GM12878 (cell line): ENCODE results near the gene PTPRM. TPM values are rescaled to one million over a fixed set of nuclear protein-coding genes. Genes with fewer than 3 reads are reported as not detected.

Experiments used
- ATAC-seq: fragments of 200-7000 bp; cut with Tn5 transposase; 3 replicates; pipeline ENCODE4 v1.9.1; 2020; ENCODE audit warnings: mild to moderate bottlenecking, moderate library complexity
- BruUV-seq: library from RNA; stranded (reverse); fragments of 400-500 nt; replicated peaks from 2 replicates; lab custom pipeline; 2021; lab: Mats Ljungman, UMichigan
- CTCF ChIA-PET: fragments of 300-600 bp; sonication (Branson Sonifier 250); formaldehyde crosslinking; extraction: SDS; loops from one replicate; lab custom pipeline; 2021; ENCODE audit warnings: inconsistent platforms; lab: Yijun Ruan, JAX
- POLR2A ChIA-PET: fragments of 350-600 bp; formaldehyde crosslinking; extraction: SDS; loops from one replicate; lab custom pipeline; 2021; ENCODE audit warnings: inconsistent platforms; lab: Charles Lee
- RAD21 ChIA-PET: fragments of 300-600 bp; sonication (Branson Sonifier 250); formaldehyde crosslinking; loops from one replicate; lab custom pipeline; 2023; ENCODE audit warnings: antibody characterized with exemption; ENCODE audit not compliant: unreplicated experiment; lab: Charles Lee
- SMC1A ChIA-PET: fragments of 300-600 bp; sonication (Branson Sonifier 250); formaldehyde crosslinking; loops from one replicate; lab custom pipeline; 2023; ENCODE audit not compliant: unreplicated experiment, uncharacterized antibody; lab: Charles Lee
- DNase-seq: peaks from one replicate; pipeline ENCODE4 v3.0.0-alpha.2; 2011; ENCODE audit warnings: low read depth, low spot score
- FAIRE-seq: peaks from 3 replicates; lab custom pipeline; 2011; peaks lifted over from hg19 to GRCh38; lab: Jason Lieb, UNC
- H2AFZ ChIP-seq: 2 replicates; pipeline ENCODE4 v1.6.0; 2011; ENCODE audit warnings: low read depth, low read length, control low read depth; ENCODE audit not compliant: control insufficient read depth
- H3K27ac ChIP-seq: 2 replicates; pipeline ENCODE4 v1.5.1; 2011; ENCODE audit warnings: control low read depth; ENCODE audit not compliant: control insufficient read depth, insufficient read depth
- H3K27me3 ChIP-seq, 2 experiments: replicated peaks in 1 of 2; 2 replicates each; pipeline versions ENCODE4 v1.6.0 to v1.6.1; 2011; ENCODE audit warnings: low read length in 1 of 2; ENCODE audit not compliant: control insufficient read depth in 2 of 2, insufficient read depth in 2 of 2
- H3K36me3 ChIP-seq, 2 experiments: 2 replicates each; pipeline ENCODE4 v1.5.1; 2011; ENCODE audit warnings: low read length in 1 of 2; ENCODE audit not compliant: control insufficient read depth in 2 of 2, insufficient read depth in 2 of 2
- H3K4me1 ChIP-seq: 2 replicates; pipeline ENCODE4 v1.6.1; 2011; ENCODE audit warnings: mild to moderate bottlenecking, low read length, moderate library complexity, mixed read lengths; ENCODE audit not compliant: control insufficient read depth, insufficient read depth
- H3K4me2 ChIP-seq: 2 replicates; pipeline ENCODE4 v1.6.0; 2011; ENCODE audit warnings: control low read depth; ENCODE audit not compliant: control insufficient read depth, insufficient read depth
- H3K4me3 ChIP-seq: fragments of 200-600 bp; sonication (generic); 2 replicates; pipeline ENCODE4 v1.5.1; 2016
- H3K79me2 ChIP-seq: 2 replicates; pipeline ENCODE4 v1.6.0; 2011; ENCODE audit warnings: low read length; ENCODE audit not compliant: control insufficient read depth, insufficient read depth
- H3K9ac ChIP-seq: 2 replicates; pipeline ENCODE4 v1.8.0; 2011; ENCODE audit warnings: low read length, control low read depth, mixed read lengths; ENCODE audit not compliant: control insufficient read depth, insufficient read depth
- H3K9me3 ChIP-seq: replicated peaks from 3 replicates; pipeline ENCODE4 v1.5.1; 2011; ENCODE audit warnings: mild to moderate bottlenecking, low read length; ENCODE audit not compliant: control insufficient read depth, insufficient read depth
- H4K20me1 ChIP-seq: 2 replicates; pipeline ENCODE4 v1.6.0; 2011; ENCODE audit not compliant: control insufficient read depth, insufficient read depth
- CHD2 ChIP-seq: IDR thresholded peaks from 2 replicates; pipeline ENCODE4 v1.6.1; 2011; ENCODE audit warnings: low read depth, low read length, improper control_type of control experiment, borderline replicate concordance
- DPF2 ChIP-seq: fragments of 450-650 bp; IDR thresholded peaks from 2 replicates; pipeline ENCODE4 v1.6.1; 2017; ENCODE audit warnings: mild to moderate bottlenecking
- HDAC6 ChIP-seq: fragments of 200-600 bp; sonication (generic); IDR thresholded peaks from one replicate; pipeline ENCODE4 v1.8.0; 2017; ENCODE audit warnings: antibody characterized with exemption; ENCODE audit not compliant: unreplicated experiment
- IRF4 ChIP-seq: IDR thresholded peaks from 2 replicates; pipeline ENCODE4 v1.6.1; 2011; ENCODE audit warnings: low read depth, low read length
- MEF2B ChIP-seq: fragments of 450-650 bp; IDR thresholded peaks from 2 replicates; pipeline ENCODE4 v1.6.1; 2018; ENCODE audit warnings: mild to moderate bottlenecking, moderate library complexity; ENCODE audit not compliant: partially characterized antibody, poor library complexity, severe bottlenecking
- MTA2 ChIP-seq: fragments of 450-650 bp; IDR thresholded peaks from 2 replicates; pipeline ENCODE4 v1.6.1; 2016; ENCODE audit warnings: low read depth, mild to moderate bottlenecking, moderate library complexity
- NR2C1 ChIP-seq: fragments of 450-650 bp; IDR thresholded peaks from 2 replicates; pipeline ENCODE4 v1.6.1; 2017; ENCODE audit warnings: antibody characterized with exemption, mild to moderate bottlenecking, moderate library complexity
- NR2C2 ChIP-seq: IDR thresholded peaks from 2 replicates; pipeline ENCODE4 v1.6.1; 2011; ENCODE audit warnings: borderline replicate concordance, low read depth; ENCODE audit not compliant: control insufficient read depth, insufficient read length
- RAD21 ChIP-seq: IDR thresholded peaks from 2 replicates; pipeline ENCODE4 v1.6.1; 2011; ENCODE audit warnings: mild to moderate bottlenecking, low read depth, low read length, moderate library complexity; ENCODE audit not compliant: insufficient read depth
- SIX5 ChIP-seq: IDR thresholded peaks from 2 replicates; pipeline ENCODE4 v1.6.1; 2011; ENCODE audit warnings: mild to moderate bottlenecking, low read depth, low read length, moderate library complexity; ENCODE audit not compliant: severe bottlenecking
- SMARCA5 ChIP-seq: fragments of 450-650 bp; IDR thresholded peaks from 2 replicates; pipeline ENCODE4 v1.6.1; 2017; ENCODE audit warnings: mild to moderate bottlenecking
- STAT1 ChIP-seq: fragments of 450-650 bp; conservative IDR thresholded peaks from 2 replicates; pipeline ENCODE4 v1.6.1; 2014; ENCODE audit warnings: antibody characterized with exemption, mild to moderate bottlenecking
- STAT3 ChIP-seq: IDR thresholded peaks from 2 replicates; pipeline ENCODE4 v1.6.1; 2011; ENCODE audit warnings: low read depth, low read length, improper control_type of control experiment
- TCF12 ChIP-seq: IDR thresholded peaks from 2 replicates; pipeline ENCODE4 v1.6.1; 2011; ENCODE audit warnings: low read depth, mild to moderate bottlenecking, low read length
- WGBS: methylation state at CpG from one replicate; pipeline ENCODE4 v1.1.6; 2016; ENCODE audit warnings: low lambda C conversion rate; ENCODE audit not compliant: insufficient replicate concordance, insufficient coverage; ENCODE audit errors: missing lambda C conversion rate; 5-methylcytosine and 5-hydroxymethylcytosine counted together
- in situ Hi-C: fragments of 300-500 bp; cut with MboI; formaldehyde crosslinking; loops from 9 replicates; pipeline ENCODE4 v1.14.3; 2018; ENCODE audit warnings: mixed read lengths
- intact Hi-C: fragments of 100-400 bp; cut with micrococcal nuclease; formaldehyde crosslinking; loops from one replicate; pipeline ENCODE4 v1.14.2; 2022; ENCODE audit not compliant: unreplicated experiment
- polyA plus RNA-seq, 11 experiments: library from polyadenylated mRNA; depleted of rRNA in 4 of 11; unstranded in 6 of 11; stranded (reverse) in 5 of 11; fragments of >200 nt; fragmentation: Nextera tagmentation in 4 of 11; fragmentation: Illumina TruSeq in 1 of 11; extraction: Ambion mirVana in 4 of 11; extraction: Trizol in 1 of 11; gene quantifications; 1 replicate in 1 of 11; 2 replicates in 10 of 11; pipeline versions ENCODE4 v1.2.1 to v1.2.3, GENCODE V29; 2011 to 2016; ENCODE audit warnings: inconsistent platforms in 2 of 11, missing spikeins in 2 of 11, low read depth in 1 of 11
- total RNA-seq, 4 experiments: library from RNA; depleted of rRNA in 3 of 4; stranded (reverse); fragments of >200 nt in 3 of 4; fragmentation: Illumina TruSeq in 1 of 4; extraction: Trizol in 1 of 4; gene quantifications; 2 replicates each; pipeline versions ENCODE4 v1.2.1 to v1.2.3, GENCODE V29; 2013 to 2021
- TF ChIP-seq, protein P1 (sequence below), 3 experiments: IDR thresholded peaks in 2 of 3; conservative IDR thresholded peaks in 1 of 3; 2 replicates each; pipeline ENCODE4 v1.5.1; 2011; ENCODE audit warnings: low read depth in 3 of 3, low read length in 3 of 3, mild to moderate bottlenecking in 3 of 3, control low read depth in 2 of 3, moderate library complexity in 2 of 3, inconsistent platforms in 1 of 3, mixed read lengths in 1 of 3; ENCODE audit not compliant: control insufficient read depth in 2 of 3, insufficient read depth in 1 of 3; ENCODE audit errors: extremely low read depth in 1 of 3
- TF ChIP-seq, protein P2 (sequence below): IDR thresholded peaks from 2 replicates; pipeline ENCODE4 v1.6.1; 2012; ENCODE audit warnings: low read depth, low read length, improper control_type of control experiment
- TF ChIP-seq, protein P3 (sequence below): fragments of 450-650 bp; IDR thresholded peaks from 2 replicates; pipeline ENCODE4 v1.6.1; 2016; ENCODE audit warnings: mild to moderate bottlenecking

PTPRM gene
- total and polyA plus RNA-seq, 10 of the 15 experiments (the other 5 are each of a cell fraction or from before 2014, with no cell fraction given), result 0.07 to 22.6 (median 0.60) TPM

DNA sequence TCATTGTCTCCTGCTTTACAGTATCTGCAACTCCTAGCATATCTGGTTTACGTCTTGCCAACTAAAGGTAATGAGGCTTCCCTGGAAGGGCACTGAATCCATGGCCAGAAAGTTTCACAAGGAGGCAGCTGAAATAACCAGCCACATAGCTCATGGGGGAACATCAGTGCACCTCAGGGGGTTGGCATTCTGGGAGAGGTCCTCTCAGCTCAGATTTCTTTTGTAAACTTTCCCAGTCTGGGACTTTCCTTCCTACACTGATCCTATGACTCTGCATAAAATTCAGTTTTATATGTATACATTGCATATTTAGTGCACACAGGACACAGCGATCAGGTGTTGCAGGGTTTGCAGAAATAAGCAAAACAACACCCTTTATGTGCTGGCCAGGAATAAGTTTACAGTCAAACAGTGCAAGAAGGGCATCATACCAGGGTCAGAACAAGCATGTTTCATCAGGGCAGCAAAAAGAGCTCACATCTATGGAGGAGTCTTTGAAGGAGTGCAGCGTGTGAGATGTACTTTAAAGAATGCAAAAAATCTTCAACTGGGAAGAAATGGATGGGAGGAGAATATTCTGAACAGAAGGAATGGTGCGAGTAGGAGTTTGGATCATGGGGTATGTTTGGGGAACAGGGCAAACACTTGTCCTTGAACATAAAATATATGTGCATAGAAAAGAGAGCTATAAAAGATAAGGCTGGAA, 801.5 kb downstream of the PTPRM start:
- ATAC-seq (no peak), DNase-seq (no peak), FAIRE-seq (no peak)
- H3K36me3 ChIP-seq, result no peaks in the 10 kb centered on the region
- no peaks in the 10 kb centered on the region for H3K79me2 ChIP-seq
- no peaks in the 10 kb centered on the region for H3K4me1 ChIP-seq
- 31% methylated on average over 4 of the region's 4 CpGs for WGBS
- H4K20me1 ChIP-seq, result no peaks in the 10 kb centered on the region
- H3K4me3 ChIP-seq, result no peak overlapping the region
- intact Hi-C loops, result no loop called here
- no peak overlapping the region for H2AFZ ChIP-seq
- peaks cover 0 to 4% of the 10 kb centered on the region in 2 experiments; a peak in 3 of 4 replicates for H3K27me3 ChIP-seq
- H3K9ac ChIP-seq, result no peak overlapping the region
- POLR2A ChIA-PET, result no interaction called here
- H3K9me3 ChIP-seq, result no peaks in the 10 kb centered on the region
- in situ Hi-C loops, result no loop called here
- RAD21 ChIA-PET, result interaction anchor here (0.6 kb wide), 1 partner anchor 231 kb away, joined by 5 read pairs; no protein-coding TSS in a partner anchor
- no peak overlapping the region for H3K4me2 ChIP-seq
- no TSS peak for BruUV-seq
- CTCF ChIA-PET, result interaction anchor here (1.3 kb wide), 1 partner anchor 23 kb away, joined by 3 read pairs; no protein-coding TSS in a partner anchor
- H3K27ac ChIP-seq, result no peak overlapping the region
- SMC1A ChIA-PET, result no interaction called here
- TF ChIP-seq TCF12, result no peak
- TF ChIP-seq IRF4, result no peak
- no peak for TF ChIP-seq STAT3
- no peak for TF ChIP-seq SMARCA5
- no peak for TF ChIP-seq CHD2
- TF ChIP-seq STAT1, result no peak
- no peak for TF ChIP-seq NR2C2
- no peak for TF ChIP-seq RAD21
- no peak for TF ChIP-seq HDAC6
- TF ChIP-seq MTA2, result no peak
- TF ChIP-seq DPF2, result no peak
- TF ChIP-seq SIX5, result no peak
- TF ChIP-seq, protein P1, sequence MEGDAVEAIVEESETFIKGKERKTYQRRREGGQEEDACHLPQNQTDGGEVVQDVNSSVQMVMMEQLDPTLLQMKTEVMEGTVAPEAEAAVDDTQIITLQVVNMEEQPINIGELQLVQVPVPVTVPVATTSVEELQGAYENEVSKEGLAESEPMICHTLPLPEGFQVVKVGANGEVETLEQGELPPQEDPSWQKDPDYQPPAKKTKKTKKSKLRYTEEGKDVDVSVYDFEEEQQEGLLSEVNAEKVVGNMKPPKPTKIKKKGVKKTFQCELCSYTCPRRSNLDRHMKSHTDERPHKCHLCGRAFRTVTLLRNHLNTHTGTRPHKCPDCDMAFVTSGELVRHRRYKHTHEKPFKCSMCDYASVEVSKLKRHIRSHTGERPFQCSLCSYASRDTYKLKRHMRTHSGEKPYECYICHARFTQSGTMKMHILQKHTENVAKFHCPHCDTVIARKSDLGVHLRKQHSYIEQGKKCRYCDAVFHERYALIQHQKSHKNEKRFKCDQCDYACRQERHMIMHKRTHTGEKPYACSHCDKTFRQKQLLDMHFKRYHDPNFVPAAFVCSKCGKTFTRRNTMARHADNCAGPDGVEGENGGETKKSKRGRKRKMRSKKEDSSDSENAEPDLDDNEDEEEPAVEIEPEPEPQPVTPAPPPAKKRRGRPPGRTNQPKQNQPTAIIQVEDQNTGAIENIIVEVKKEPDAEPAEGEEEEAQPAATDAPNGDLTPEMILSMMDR (IDR thresholded peaks at IDR 0.05 in 2 of 3, conservative IDR thresholded peaks at IDR 0.05 in 1 of 3; ENCODE audit: control insufficient read depth in 2 of 3, extremely low read depth in 1 of 3, insufficient read depth in 1 of 3, low read depth in 3 of 3, low read length in 3 of 3), result no peak
- TF ChIP-seq, protein P2, sequence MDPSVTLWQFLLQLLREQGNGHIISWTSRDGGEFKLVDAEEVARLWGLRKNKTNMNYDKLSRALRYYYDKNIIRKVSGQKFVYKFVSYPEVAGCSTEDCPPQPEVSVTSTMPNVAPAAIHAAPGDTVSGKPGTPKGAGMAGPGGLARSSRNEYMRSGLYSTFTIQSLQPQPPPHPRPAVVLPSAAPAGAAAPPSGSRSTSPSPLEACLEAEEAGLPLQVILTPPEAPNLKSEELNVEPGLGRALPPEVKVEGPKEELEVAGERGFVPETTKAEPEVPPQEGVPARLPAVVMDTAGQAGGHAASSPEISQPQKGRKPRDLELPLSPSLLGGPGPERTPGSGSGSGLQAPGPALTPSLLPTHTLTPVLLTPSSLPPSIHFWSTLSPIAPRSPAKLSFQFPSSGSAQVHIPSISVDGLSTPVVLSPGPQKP, result no peak
- TF ChIP-seq NR2C1, result no peak
- TF ChIP-seq, protein P3, sequence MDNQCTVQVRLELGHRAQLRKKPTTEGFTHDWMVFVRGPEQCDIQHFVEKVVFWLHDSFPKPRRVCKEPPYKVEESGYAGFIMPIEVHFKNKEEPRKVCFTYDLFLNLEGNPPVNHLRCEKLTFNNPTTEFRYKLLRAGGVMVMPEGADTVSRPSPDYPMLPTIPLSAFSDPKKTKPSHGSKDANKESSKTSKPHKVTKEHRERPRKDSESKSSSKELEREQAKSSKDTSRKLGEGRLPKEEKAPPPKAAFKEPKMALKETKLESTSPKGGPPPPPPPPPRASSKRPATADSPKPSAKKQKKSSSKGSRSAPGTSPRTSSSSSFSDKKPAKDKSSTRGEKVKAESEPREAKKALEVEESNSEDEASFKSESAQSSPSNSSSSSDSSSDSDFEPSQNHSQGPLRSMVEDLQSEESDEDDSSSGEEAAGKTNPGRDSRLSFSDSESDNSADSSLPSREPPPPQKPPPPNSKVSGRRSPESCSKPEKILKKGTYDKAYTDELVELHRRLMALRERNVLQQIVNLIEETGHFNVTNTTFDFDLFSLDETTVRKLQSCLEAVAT, result no peak
- TF ChIP-seq MEF2B, result no peak
